Right lobe of liver (tissue), 6 donors: ENCODE measurements around the gene ATP13A2. TPM values are rescaled to one million over a fixed set of nuclear protein-coding genes. Genes with fewer than 3 reads are reported as not detected.
A peak's percentile ranks its signal among the peaks of the same experiment; 100 is the strongest.
"Not testable (repeated sequence)": the region's sequence is repeated elsewhere in the genome, so short reads cannot be mapped to it uniquely, and the experiment has no call there.

Experiments
- ATAC-seq, 4 donors: fragments of 200-7000 bp; cut with Tn5 transposase; one replicate each; pipeline ENCODE4 v1.9.1; 2020; ENCODE audit warnings: mild to moderate bottlenecking in 4 of 4, moderate library complexity in 4 of 4
- DNase-seq, 3 donors: peaks; one replicate each; pipeline ENCODE4 v3.0.0-alpha.2; 2020
- H3K27ac ChIP-seq, 3 donors: fragments of 200-600 bp; one replicate each; pipeline ENCODE4 v1.8.0; 2022
- H3K27me3 ChIP-seq, 2 donors: fragments of 200-600 bp; one replicate each; pipeline ENCODE4 v1.8.0; 2022
- H3K36me3 ChIP-seq, 4 donors: fragments of 200-600 bp; sonication (generic) in 1 of 4; one replicate each; pipeline versions ENCODE4 v1.5.1 to v1.8.0; 2017 to 2022; ENCODE audit warnings: control low read depth in 1 of 4
- H3K4me1 ChIP-seq, 4 donors: fragments of 200-600 bp; sonication (generic) in 1 of 4; one replicate each; pipeline versions ENCODE4 v1.5.1 to v1.8.0; 2017 to 2022; ENCODE audit warnings: control low read depth in 1 of 4
- H3K4me3 ChIP-seq, 3 donors: fragments of 200-600 bp; one replicate each; pipeline ENCODE4 v1.8.0; 2022
- H3K9me3 ChIP-seq, 4 donors: fragments of 200-600 bp; sonication (generic) in 1 of 4; one replicate each; pipeline versions ENCODE4 v1.5.1 to v1.8.0; 2017 to 2022; ENCODE audit warnings: control low read depth in 1 of 4
- POLR2A ChIP-seq: fragments of 450-650 bp; IDR thresholded peaks from one replicate; pipeline ENCODE4 v1.6.1; 2017; ENCODE audit warnings: antibody characterized with exemption, mild to moderate bottlenecking
- WGBS: methylation state at CpG from one replicate; pipeline ENCODE4 v1.1.6; 2018; ENCODE audit warnings: low coverage, low lambda C conversion rate; ENCODE audit not compliant: insufficient coverage; ENCODE audit errors: missing lambda C conversion rate; 5-methylcytosine and 5-hydroxymethylcytosine counted together
- intact Hi-C, 2 donors: fragments of 100-400 bp; cut with DNase I; formaldehyde crosslinking; loops; one replicate each; pipeline versions ENCODE4 v1.11.2 to v1.14.1; 2022
- total RNA-seq, 6 experiments: library from RNA; depleted of rRNA in 2 of 6; stranded (reverse); fragments of >200 nt in 2 of 6; fragmentation: NEBNext Ultra II Directional in 3 of 6; extraction: Animal tissue kit (Norgen Biotek cat#: 25700) in 3 of 6; gene quantifications; one replicate each; pipeline versions ENCODE4 v1.1.0 to v1.2.4, GENCODE V29; 2016 to 2023
- TF ChIP-seq, protein P1 (sequence below), 4 donors: fragments of 200-600 bp in 3 of 4; fragments of 450-650 bp in 1 of 4; IDR thresholded peaks; one replicate each; pipeline versions ENCODE4 v1.5.1 to v1.8.0; 2016 to 2022; ENCODE audit warnings: antibody characterized with exemption in 4 of 4, mild to moderate bottlenecking in 2 of 4
- donor health status: DM: no; HTN: yes; CAD: no.
- donor health status: DM: no; HTN: no; CAD: no.
- donor health status: DM: no; HTN: no; CAD: no.
- donor health status: DM: no; HTN: yes; CAD: no.
- donor health status: DM: no; HTN: yes; CAD: no.

Gene ATP13A2
- total RNA-seq, 6 experiments from 2014 or later, result 5.0 to 12.5 (median 9.2) TPM

DNA sequence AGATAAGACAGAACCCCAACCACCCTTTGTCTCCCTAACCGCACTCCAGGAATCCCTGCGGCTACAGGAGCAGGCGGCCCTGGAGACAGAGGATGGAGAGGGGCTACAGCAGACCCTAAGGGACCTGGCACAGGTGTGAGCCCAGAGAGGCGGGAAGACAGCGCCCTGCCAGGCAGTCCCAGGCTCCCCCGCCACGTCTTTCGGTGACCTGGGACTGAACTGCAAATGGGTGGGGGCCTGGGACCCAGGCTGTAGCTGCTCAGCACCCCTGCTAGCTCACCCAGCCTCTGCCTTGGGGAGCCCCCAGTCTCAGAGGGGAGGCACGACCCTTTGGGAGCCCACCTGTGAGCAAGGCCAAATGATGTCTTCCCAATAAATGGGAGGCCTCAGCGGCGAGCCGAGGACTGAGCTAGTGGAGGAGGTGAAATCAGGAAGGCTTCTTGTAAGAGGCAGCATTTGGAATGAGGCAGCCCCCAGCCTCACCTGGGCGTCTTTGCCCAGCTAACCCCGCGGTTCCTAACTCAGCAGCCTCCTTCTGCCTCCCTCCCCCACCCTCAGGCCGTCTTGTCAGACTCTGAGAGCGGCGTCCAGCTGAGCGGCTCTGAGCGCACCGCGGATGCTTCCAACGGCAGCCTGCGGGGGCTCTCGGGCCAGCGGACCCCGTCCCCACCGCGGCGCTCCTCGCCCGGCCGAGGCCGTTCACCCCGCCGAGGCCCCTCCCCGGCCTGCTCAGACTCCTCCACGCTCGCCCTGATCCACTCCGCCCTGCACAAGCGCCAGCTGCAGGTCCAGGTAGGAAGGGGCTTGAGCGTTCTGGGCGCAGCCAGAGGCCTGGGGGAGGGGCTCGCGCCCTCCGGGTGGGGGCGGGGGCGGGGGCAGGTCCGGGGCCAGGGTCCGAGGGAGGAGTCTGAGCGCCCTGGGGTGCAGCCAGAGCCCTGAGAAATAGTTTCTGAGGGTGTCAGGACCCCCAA lies 73.1 kb downstream of the ATP13A2 start:
- TF ChIP-seq POLR2A, result no peak
- TF ChIP-seq, protein P1, sequence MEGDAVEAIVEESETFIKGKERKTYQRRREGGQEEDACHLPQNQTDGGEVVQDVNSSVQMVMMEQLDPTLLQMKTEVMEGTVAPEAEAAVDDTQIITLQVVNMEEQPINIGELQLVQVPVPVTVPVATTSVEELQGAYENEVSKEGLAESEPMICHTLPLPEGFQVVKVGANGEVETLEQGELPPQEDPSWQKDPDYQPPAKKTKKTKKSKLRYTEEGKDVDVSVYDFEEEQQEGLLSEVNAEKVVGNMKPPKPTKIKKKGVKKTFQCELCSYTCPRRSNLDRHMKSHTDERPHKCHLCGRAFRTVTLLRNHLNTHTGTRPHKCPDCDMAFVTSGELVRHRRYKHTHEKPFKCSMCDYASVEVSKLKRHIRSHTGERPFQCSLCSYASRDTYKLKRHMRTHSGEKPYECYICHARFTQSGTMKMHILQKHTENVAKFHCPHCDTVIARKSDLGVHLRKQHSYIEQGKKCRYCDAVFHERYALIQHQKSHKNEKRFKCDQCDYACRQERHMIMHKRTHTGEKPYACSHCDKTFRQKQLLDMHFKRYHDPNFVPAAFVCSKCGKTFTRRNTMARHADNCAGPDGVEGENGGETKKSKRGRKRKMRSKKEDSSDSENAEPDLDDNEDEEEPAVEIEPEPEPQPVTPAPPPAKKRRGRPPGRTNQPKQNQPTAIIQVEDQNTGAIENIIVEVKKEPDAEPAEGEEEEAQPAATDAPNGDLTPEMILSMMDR (IDR thresholded peaks at IDR 0.05), result no peak
- Histone ChIP-seq H3K27ac (no peak overlapping the region), H3K4me1 (no peaks in the 10 kb centered on the region), H3K4me3 (no peak overlapping the region), H3K27me3 (no peaks in the 10 kb centered on the region), H3K36me3 (no peaks in the 10 kb centered on the region), H3K9me3 (no peaks in the 10 kb centered on the region)
- ATAC-seq (peak in 2 of 4 donors; percentile 15 to 20), DNase-seq (no peak)
- 43% methylated on average over 33 of the region's 51 CpGs for WGBS
- intact Hi-C loops, result no loop called here

DNA sequence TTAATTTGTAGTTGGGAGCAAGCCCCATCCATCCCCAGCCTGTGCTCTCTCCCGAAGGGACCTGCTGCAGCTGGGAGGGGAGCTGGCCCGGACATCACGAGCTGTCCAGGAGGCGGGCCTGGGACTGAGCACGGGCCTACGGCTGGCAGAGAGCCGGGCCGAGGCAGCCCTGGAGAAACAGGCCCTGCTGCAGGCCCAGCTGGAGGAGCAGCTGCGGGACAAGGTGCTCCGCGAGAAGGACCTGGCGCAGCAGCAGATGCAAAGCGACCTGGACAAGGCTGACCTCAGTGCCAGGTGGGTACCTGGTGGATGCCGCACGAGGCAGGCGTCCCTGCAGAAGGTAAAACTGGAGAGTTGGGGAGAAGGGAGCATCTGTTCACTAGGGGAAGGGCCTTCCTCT lies 75.1 kb downstream of the ATP13A2 start:
- intact Hi-C loops, H3K36me3 ChIP-seq, H3K27ac ChIP-seq, H3K27me3 ChIP-seq, H3K4me1 ChIP-seq, DNase-seq, H3K4me3 ChIP-seq, H3K9me3 ChIP-seq: not testable (repeated sequence)
- ATAC-seq, result peak in 1 of 4 donors; percentile 6
- WGBS, result 83% methylated on average over 4 of the region's 16 CpGs

Other genes starting within 250 kb of the ATP13A2 start
- gene RNU1-2, start 115.9 kb downstream of the ATP13A2 start, total RNA-seq, result 1,000 to 10,000 TPM in 3 of 6 experiments, 100 to 1,000 TPM in 1, under 1 TPM in 2; under 0.01 to 3,377 (median 977) TPM
- gene CROCC, start 90.0 kb downstream of the ATP13A2 start, total RNA-seq, result 10 to 100 TPM in 3 of 6 experiments, 1 to 10 TPM in 3; 6.5 to 12.7 (median 9.4) TPM
- 1 to 10 TPM in 2 of 6 experiments, under 1 TPM in 1, not detected in 3; 0.35 to 1.3 (median 1.2) TPM for gene MFAP2, start 31.3 kb downstream of the ATP13A2 start, total RNA-seq
- gene SDHB, start 42.1 kb upstream of the ATP13A2 start, total RNA-seq, result 100 to 1,000 TPM; 139 to 244 (median 178) TPM
- gene PADI2, start 107.5 kb upstream of the ATP13A2 start, total RNA-seq, result 1 to 10 TPM in 1 of 6 experiments, under 1 TPM in 5; 0.20 to 1.4 (median 0.78) TPM
- 1 to 10 TPM in 2 of 6 experiments, under 1 TPM in 2, not detected in 2; 0.44 to 1.4 (median 0.92) TPM for gene PADI1, start 193.2 kb upstream of the ATP13A2 start, total RNA-seq
- not detected for gene PADI3, start 237.2 kb upstream of the ATP13A2 start, total RNA-seq